Inferior parietal cortex (tissue), 1 donor: ENCODE measurements around the gene PDGFA.

Source experiments
- DNase-seq: peaks from one replicate; pipeline ENCODE4 v3.0.0-alpha.2; 2016; ENCODE audit errors: extremely low spot score

The PDGFA gene

DNA sequence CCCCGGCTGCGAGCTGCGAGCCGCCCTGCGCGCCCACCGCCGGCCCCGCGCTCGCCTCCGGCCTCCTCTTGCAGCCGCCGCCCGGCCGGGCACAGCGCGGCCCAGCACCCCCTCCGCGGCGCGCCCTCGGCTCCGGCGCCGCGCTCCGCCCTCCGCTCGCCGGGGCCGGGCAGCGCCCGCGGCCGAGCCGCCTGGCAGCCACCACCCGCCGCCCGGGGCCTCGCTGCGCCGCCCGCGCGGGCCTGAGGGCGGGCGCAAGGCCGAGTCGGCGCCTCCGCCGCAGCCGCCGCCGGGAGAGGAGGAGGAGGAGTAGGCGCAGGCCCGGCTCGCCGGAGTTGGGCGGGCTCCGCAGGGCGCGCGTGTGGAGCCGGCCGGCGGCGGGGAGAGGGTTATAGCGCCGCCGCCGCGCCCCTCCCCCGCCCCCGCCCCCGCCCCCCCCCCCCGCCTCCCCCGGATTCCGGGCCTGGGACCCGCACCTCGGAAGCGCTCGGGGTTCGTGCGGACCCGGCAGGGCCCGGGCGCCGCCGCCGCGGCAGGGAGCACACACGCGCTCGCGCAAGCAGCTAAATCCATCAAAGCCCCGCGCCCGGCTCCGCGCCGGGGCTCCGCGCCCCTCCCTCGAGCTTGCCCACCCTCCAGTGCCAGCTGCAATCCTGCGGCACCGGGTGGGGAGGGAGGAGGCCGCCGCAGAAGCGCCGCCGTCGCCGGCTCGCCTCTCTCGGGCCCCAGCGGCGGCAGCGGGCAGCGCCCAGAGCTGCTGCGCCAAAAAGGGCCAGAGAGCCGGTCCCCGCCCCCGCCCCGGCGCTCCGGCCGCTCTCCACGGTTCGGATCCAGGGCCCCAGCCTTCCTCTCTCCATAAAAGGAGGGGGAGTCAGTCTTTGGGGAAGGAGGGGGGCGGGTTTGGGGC, at the start of gene PDGFA:
Gene PDGFA (minus strand): TSS at position 363 of the 907 bp plus-strand sequence. CDS start 845 bp downstream, outside the sequence.
- peak; percentile 52 for DNase-seq

DNA sequence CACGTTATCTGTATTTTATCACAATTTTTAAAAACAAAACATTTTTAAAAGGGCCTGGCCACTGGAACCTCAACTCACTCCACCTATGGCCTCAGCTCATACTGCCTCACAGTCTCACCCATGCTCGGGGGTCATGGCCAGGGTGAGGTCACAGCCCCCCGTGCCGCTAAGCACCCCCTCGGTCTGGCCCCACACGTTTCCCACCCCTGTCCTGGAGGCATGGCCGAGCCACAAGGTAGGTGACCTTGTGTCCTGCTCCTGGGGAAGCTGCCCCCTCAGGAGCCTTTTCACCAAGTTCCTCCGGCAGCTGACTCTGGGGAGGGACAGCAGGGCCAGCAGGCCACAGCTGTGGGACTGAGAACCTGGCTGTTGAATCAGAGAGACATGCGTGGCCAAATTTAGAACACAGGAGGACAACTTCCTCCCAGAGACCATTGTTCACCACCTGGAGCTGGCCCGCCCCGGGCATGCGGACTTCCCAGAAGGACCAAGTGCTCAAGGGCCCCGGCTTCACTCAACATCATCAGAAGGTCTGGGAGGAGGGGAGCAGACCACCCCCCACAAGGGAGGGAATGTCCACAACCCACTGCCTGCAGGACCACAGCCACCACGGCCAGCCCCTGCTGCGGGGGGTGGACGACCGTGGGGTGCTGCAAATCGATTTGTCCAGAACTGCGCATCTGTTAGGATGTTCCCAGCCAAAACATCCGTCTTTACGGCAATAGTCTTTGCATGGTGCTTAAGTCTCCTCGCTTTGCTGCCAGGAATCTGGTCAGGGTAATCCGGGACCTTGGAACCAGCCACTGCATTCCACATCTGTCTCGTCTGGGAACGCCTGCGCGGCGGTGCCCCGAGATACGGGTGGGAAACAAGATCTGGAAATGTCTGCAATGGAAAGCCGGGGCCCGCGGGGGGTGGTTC, 48.6 kb upstream of the PDGFA start:
- no peak for DNase-seq

DNA sequence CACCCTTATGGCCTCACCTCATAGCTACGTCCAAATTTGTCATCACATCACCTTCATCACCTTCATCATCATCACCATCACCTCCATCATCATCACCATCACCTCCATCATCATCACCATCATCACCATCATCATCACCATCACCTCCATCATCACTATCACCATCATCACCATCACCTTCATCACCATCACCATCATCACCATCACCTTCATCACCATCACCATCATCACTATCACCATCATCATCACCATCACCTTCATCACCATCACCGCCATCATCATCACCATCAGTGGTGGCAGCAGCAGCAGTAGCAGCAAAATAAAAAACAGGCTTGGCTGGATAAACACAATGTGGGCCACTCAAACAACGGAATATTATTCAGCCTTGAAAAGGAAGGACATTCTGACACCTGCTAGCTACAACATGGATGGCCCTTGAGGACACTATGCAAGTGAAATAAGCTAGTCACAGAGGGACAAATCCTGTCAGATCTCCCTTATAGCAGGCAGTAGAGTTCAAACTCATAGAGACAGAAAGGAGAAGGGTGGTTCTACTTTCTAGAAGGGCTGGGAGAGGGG, 47.7 kb upstream of the PDGFA start:
- no peak for DNase-seq

DNA sequence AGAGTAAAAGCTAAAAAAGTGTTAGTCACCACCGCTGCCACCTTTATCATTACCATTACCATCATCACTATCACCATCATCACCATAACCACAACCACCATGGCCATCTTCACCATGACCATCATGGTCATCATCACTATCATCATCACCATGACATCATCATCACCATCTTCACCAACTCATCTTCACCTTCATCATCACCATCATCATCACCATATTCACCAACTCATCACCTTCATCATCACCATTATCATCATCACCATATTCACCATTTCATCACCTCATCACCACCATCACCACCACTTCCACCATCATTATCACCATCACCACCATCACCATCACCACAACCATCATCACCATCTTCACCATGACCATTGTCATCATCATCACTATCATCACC, 46.5 kb upstream of the PDGFA start:
- DNase-seq: no peak

DNA sequence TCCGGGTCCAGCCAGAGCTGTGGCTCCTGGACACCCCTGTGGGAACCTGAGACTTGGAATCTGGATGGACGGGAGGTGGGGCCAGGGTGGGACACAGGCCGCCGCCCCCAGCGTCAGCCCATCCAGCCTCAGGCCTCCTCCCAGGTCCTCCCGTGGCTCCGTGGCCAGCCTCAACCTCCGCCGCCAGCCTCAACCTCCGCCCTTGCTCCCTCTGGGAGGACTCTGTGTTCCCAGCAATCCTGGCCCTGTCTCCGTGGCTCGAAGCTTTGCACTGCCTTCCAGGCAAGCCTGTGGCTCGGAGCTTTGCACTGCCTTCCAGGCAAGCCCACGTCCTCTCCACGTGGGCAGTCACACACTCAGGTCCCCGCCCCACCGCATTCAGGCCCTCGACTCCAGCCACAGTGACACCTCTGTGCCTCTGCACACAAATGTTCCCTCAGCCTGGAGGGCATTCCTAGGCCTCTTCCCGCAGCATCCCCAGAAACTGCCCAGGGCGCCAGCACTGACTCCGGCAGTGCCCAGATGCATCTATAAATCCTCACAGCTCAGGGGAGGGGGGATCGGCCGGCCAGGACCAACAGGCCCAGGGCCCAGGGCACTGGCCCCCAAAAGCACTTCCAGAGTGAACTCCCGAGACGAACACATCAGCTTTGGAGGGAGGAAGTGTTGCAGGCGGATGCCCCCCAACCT, 44.7 kb upstream of the PDGFA start:
- no peak for DNase-seq

DNA sequence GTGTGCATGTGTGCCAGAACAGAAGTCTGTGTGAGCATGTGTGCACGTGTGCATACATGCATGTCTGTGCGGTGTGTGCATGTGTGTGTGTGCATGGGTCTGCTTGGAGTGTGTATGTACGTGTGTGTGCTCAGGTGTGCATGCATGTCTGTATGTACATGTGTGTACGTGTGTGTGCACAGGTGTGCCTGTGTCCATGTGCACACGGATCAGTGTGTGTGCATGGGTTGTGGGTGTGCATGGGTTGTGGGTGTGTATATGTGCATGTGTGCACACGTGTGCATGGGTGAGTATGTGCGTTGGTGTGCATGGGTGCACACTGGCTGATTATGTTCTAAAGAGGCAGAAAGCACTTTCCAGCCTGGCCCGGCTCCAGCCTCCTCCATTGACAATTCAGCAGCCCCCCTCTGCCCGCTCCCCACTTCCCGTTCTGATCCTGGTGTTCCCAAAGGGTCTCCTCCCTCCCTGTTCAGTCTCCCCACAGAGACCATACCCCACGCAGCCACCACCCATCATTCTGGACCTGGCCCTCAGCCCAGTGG, 44.1 kb upstream of the PDGFA start:
- no peak for DNase-seq

DNA sequence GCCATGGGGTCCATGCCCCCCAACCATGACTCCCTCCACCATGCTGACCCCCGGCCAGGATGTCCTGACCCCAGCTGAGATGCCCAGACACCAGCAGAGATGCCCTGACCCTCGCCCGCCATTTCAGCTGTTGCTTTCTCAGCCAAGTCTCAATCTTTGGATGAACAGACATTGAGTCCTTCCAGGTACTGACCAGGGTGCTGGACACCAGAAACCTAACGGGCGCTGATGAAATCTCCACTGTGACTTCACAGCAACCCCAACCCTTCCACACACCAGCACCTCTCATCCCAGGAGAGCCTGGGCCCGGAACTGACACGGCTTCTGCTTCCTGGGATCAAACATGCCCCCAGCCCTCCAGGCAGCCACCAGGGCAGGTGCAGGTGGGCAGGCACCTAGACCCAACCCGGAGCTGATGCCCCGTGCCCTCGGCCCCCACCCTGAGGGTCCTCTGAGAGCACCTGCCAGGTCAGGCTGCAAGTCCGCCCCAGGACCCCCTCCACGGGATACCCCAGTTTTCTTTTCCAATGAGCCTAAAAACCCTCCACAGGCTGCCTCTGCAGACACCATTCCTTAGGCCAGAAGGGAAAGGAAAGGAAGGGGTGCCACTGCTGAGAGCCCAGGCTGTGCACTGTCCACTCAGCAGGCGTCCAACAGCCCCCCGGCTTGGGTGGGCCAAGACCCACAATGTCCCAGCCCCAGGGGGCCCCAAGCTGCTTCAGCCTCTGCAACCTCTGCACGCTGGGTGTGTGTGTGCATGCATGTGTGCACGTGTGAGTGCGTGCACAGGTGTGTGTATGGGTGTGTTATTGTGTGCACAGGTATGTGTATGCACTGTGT, 43.4 kb upstream of the PDGFA start:
- DNase-seq: no peak

DNA sequence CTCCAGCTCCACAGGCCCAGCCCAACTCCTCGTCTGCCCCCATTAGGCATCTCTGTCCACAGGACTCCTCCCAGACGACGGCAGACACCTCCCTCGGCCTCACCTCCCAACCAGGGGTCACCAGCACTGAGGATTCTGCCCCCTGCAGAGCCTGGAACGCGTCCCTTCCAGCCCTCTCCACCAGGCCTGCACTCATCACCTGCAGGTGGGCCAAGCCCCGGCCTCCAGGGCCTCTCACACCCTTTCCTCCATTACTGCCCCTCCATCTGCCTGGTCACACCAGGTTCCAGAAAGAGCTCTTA, 42.7 kb upstream of the PDGFA start:
- DNase-seq: no peak

DNA sequence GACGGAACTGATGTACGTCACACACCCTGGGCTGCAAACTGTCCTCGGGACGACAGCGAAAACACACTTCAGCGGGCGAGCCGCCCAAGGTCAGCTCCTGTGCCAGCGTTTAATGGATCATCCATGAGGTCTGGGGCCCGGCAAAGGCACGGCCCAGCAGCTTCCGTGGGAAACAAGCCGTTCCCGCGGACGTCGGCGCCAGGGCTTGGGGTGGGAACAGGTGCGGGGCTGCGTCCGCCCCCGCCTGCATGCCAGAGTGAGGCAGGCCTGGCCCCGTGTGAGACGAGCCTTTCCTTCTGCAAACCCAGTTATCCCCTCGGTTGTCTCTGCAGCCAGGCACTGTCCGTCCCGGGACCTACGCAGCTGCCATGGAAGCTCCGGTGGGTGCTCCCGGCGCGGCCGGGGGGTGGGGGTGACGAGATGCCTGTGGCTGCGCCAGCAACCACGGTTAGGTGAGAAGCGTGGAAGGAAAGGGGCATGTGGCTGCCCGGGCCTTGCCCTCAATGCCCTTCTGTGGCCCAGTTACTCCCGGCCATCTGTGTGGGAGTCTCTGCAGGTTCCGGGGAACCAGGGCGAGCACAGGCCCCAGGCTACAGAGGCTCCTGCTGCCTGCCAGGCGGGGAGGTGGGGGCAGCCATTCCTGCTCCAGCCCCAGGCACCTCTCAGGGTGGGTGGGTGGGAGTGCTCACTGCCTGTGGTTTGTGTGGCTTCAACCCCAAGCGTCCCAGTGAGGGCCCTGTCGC, 42.2 kb upstream of the PDGFA start:
- no peak for DNase-seq

DNA sequence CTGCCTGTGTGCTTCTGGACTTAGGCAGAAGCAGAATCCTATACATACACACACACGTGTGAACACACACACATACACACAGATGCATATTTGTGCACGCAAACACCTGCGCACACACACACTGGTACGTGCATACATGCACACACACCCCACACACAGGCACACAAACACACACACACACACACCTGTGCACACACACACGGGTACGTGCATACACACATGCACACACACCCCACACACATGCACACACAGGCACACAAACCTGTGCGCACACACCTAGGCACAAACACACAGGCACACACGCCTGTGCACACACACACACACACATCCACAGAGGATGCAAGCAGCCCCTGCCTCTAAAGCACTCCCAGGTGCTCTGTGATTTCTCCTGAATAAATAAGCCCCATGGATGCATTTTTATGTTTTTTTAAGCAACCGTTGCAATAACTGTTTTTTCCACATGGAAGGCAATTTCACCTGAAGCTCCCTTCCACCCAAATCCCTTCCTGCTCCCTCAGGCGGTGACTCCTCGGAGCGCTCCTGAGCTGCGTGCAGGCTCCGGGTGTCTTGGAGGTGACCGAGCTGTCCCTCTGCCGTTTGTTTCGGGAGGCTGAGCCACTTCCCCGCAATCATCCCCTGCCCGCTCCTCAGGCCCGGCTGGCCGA, 41.5 kb upstream of the PDGFA start:
- DNase-seq: no peak

DNA sequence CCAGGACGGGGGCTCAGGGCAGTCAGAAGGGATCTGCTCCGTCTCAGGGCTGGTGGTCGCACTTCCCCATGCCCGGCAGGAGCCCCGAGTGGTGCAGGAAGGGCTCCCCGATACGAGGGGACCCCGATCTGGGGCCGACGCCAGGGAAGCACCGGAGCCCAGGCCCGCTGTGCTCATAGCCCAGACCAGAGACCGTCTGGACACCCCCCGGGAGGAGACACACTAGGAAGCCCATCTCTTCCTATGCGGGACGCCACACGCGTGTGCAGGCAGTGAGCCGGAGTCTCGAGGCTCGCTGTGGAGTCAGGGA, 39.7 kb upstream of the PDGFA start:
- DNase-seq: no peak

DNA sequence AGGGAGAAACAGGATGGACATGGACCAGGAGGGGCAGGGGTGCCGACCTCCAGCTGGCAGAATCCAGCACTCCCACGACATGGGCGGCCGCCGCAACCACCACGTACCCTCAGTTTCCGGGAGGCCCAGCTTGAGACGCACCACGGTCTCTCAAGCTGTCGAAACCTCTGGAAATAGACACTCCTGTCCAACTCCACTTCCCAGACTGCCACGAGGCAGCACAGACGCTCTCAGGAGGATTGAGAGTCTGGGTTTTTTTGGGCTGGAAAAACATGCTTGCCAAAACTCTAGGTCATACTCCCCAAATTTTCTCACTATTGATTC, 37.9 kb upstream of the PDGFA start:
- DNase-seq: no peak

DNA sequence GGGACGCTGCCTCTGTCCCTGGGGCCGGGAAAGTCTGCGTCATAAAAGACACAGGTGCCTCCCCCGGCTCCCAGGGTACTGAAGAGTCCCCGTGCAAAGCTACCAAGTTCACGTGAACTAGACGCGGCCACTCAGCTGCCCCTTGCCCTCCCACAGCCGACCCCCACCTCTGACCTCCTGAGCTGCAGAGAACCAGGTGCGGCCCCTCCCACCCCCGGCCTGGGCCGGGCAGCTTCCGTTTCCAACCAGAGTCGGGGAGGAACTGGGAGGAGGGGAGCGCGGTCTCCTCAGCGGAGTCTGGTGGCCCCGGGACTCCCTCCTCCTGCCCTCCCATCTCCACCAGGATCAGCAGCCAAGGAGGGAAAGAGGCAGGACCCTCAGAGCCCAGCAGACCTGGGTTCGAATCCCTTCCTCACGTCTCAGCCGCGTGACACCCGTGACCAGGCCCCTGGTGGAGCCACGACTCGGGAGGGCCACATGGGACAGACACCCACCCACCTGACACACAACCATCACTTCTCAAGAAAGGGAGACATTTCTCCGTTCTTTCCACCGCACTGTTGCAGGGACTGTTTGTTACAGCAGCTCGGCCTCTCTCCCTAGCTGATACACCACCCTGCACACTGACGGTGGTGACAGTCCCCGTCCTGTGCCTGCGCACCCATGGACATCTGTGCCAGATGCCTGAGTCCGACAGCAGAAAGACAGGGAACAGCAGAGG, 37.4 kb upstream of the PDGFA start:
- DNase-seq: no peak

DNA sequence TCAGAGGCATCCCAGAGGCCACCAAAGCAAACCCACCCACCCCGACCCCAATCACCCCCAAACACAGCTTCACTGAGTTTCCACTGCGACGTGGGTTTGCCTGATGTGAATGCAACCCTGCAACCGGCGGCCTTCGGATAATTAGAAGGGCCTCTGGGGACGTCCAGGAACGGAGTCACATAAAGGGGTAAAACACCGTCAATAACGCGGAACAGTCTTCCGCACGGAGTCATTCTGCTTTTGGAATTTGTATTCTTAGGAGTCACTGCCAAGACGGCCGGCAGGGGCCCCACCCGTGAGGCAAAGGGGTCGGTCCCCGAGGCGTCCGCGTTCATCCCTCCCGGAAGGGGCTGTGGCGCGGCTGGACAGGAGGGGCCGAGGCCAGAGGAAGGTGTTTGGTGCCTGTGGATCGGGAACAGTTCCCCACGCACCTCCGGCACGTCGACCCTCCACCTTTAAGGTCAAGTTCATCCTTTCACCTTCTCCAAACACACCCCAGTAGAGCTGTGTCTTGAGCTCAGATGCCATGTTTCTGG, 36.7 kb upstream of the PDGFA start:
- DNase-seq: no peak

DNA sequence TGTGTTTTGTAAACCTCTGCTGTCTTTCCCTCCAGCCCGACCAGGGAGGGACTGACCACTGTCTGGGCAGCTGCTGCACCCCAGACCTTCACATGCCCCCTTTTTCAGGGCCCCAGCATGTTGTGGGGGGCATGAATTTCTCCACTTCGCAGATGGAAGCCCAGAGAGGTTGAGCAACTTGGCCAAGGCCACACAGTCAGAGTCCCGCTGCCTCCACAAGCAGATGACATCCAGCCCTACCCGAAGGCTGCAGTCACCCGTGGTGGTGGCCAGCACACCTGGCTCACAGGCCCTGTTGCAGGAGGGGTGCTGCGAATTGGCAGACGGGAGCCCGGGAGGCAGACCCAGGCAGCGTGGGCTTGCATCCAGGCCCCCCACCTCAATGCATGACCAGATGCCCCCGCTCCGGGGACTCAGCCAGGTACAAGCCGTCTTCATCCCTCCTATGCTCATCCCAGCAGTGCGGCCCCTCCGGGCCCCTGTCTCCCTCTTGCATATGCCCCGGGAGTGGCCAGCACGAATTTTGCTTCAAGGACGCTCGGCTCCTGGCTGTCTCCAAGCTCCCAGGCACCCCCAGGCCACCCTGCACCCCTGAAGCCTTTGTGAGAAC, 36.0 kb upstream of the PDGFA start:
- no peak for DNase-seq

DNA sequence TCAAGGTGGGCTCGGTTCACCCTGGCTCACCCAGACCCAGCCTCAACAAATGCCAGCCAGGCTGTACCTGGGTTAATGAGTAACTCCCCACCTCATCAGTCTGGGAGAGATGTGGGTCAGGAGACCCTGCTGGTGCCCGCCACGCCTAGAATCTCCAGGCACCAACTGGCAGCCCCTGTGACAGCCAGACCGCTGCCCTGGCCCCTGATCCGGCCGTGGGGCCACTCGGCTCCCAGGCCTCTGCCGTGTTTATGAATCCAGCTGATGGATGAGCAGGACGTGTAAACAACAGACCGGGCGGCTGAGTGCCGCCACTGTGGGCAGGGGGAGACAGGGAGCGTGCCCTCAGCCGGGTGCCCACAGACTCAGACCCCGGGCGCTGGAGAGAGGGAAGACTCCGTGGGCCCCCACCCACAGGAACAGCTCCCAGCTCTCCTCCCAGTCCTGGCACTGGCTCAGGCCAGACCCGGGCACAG, 34.0 kb upstream of the PDGFA start:
- DNase-seq: no peak

DNA sequence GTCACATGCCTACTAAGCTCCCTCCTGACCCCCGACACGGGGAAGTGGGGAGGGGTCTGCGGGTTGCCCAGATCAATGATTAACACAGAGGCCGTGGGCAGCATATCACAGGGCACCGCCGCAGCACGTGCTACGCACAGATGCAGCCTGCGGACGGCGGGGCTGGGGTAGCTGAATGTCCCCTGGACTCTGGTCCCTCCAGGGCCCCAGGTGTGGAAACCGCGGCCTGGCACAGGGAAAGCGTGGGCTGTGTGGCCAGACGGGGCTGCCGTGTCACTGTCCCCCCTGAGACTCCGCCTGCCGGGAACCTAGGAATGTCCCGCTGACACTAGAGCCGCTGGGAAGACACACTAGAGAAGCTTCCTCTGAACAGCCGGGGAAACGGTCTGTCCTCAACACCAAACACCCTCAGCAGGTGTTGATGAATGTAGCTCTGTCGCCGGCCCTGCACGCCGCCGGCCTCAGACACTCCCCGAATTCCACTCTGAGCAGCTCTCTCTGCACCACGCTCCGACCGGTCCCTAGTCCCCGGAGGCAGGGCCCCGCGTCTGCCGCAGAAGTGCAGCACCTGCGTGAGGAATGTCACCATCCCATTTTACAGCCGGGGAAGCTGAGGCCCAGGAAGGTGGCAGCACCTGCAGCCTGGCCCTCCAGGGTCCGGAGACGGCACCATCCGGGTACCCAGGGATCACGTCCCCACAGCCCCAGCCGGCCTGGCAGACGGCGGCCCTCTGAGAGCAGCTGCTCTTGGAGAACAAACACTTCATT, 33.4 kb upstream of the PDGFA start:
- no peak for DNase-seq
